PFSK-1 (cell line): ENCODE results near the gene EGR1.

ENCODE experiments used
- FOXP2 ChIP-seq: optimal IDR thresholded peaks from 2 replicates; pipeline ENCODE3; 2011; ENCODE audit warnings: borderline replicate concordance, control low read depth, inconsistent platforms; ENCODE audit not compliant: insufficient read depth; ENCODE audit errors: extremely low read length, extremely low read depth
- POLR2AphosphoS5 ChIP-seq: IDR thresholded peaks from 2 replicates; pipeline ENCODE4 v1.6.1; 2012; ENCODE audit warnings: low read depth, mild to moderate bottlenecking, control low read depth, low read length, moderate library complexity
- REST ChIP-seq, 2 experiments: IDR thresholded peaks; 2 replicates each; pipeline versions ENCODE4 v1.6.1 to v1.8.0; 2011 to 2012; ENCODE audit warnings: low read depth in 2 of 2, low read length in 2 of 2, control low read depth in 1 of 2, inconsistent platforms in 1 of 2, mild to moderate bottlenecking in 1 of 2, moderate library complexity in 1 of 2; ENCODE audit not compliant: insufficient read depth in 1 of 2
- SIN3A ChIP-seq: IDR thresholded peaks from 2 replicates; pipeline ENCODE4 v1.6.1; 2012; ENCODE audit warnings: mild to moderate bottlenecking, low read length, moderate library complexity, borderline replicate concordance; ENCODE audit not compliant: insufficient read depth
- TAF1 ChIP-seq: IDR thresholded peaks from 2 replicates; pipeline ENCODE4 v1.6.1; 2012; ENCODE audit warnings: low read length, control low read depth, borderline replicate concordance; ENCODE audit not compliant: insufficient read depth

The EGR1 gene

GRCh38 chr5:138471052-138471361 is 5.7 kb downstream of the EGR1 start:
- TF ChIP-seq SIN3A: no peak
- TF ChIP-seq REST (IDR thresholded peaks at IDR 0.05; ENCODE audit: insufficient read depth in 1 of 2, low read depth in 2 of 2, low read length in 2 of 2): no peak
- no peak for TF ChIP-seq POLR2AphosphoS5
- no peak for TF ChIP-seq TAF1
- TF ChIP-seq FOXP2: no peak

DNA sequence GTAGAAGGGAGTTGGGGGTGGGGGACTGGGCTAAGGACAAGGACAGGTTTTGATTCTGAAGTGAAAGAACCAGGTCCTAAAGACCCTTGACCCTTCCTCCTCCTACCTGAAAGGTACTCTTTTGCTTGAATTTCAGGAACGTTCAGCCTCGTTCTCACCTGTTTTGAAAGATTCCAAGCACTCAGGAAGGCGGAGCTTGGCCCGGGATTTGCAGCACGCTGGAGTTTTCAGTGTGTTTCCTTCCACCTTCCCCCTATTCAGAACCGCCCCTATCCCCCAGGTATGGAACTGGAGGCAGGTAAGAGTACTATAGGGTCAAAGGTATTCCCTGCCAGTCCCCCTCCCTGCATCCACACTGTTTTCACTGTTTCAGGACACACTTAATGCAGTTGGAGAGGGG is 7.1 kb downstream of the EGR1 start:
- TF ChIP-seq FOXP2 (no peak), POLR2AphosphoS5 (no peak), TAF1 (no peak), SIN3A (no peak), REST (IDR thresholded peaks at IDR 0.05; ENCODE audit: insufficient read depth in 1 of 2, low read depth in 2 of 2, low read length in 2 of 2) (no peak)

- TF ChIP-seq SIN3A (no peak), FOXP2 (no peak), REST (IDR thresholded peaks at IDR 0.05; ENCODE audit: insufficient read depth in 1 of 2, low read depth in 2 of 2, low read length in 2 of 2) (no peak), TAF1 (no peak), POLR2AphosphoS5 (no peak)
These were observed 11.6 kb downstream of the EGR1 start for GRCh38 chr5:138476918-138477317.

DNA sequence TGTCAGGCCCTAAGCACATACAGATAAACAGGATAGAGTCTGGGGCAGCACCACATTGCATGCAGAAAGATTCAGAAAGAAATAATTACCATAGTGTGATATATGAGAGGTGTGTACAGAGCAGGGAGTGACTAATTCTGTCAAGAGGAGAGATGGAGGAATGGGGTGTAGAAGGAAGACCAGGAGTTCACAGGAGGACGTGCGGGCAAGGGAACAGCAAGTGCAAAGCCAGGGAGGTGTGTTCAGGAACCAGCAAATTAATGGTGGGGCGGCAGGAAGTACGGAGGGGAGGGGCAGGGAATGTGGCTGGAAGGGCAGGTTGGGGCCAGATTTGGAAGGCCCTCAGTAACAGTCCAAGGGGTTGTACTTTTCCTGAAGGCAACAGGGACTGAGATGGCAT is 17.4 kb downstream of the EGR1 start:
- TF ChIP-seq REST (IDR thresholded peaks at IDR 0.05; ENCODE audit: insufficient read depth in 1 of 2, low read depth in 2 of 2, low read length in 2 of 2) (no peak), SIN3A (no peak), FOXP2 (no peak), TAF1 (no peak), POLR2AphosphoS5 (no peak)

- TF ChIP-seq FOXP2 (no peak), REST (IDR thresholded peaks at IDR 0.05; ENCODE audit: insufficient read depth in 1 of 2, low read depth in 2 of 2, low read length in 2 of 2) (no peak), POLR2AphosphoS5 (no peak), TAF1 (no peak), SIN3A (no peak)
These were observed 23.2 kb downstream of the EGR1 start for GRCh38 chr5:138488481-138488945.
